Measurements from ENCODE around the gene DSCAML1.

The DSCAML1 gene

GRCh38 chr11:117426941-117427340 lies 370.1 kb downstream of the DSCAML1 start:
- in situ Hi-C loops (cut with MboI; ENCODE audit: low sequenced_read_pairs) = loop anchor here (25.0 kb wide), 1 partner anchor 635 kb away; no protein-coding TSS in a partner anchor

GRCh38 chr11:117426297-117426685 lies 370.7 kb downstream of the DSCAML1 start:
- in situ Hi-C loops (cut with MboI; ENCODE audit: low sequenced_read_pairs) = loop anchor here (25.0 kb wide), 1 partner anchor 636 kb away; no protein-coding TSS in a partner anchor

GRCh38 chr11:117425679-117426296 lies 371.2 kb downstream of the DSCAML1 start:
- in situ Hi-C loops (cut with MboI; ENCODE audit: low sequenced_read_pairs) = loop anchor here (25.0 kb wide), 1 partner anchor 637 kb away; no protein-coding TSS in a partner anchor

- in situ Hi-C loops (cut with MboI; ENCODE audit: low sequenced_read_pairs) = loop anchor here (25.0 kb wide), 1 partner anchor 638 kb away; no protein-coding TSS in a partner anchor
Measured at GRCh38 chr11:117424781-117425180, 372.2 kb downstream of the DSCAML1 start.

- in situ Hi-C loops (cut with MboI; ENCODE audit: low sequenced_read_pairs) = no loop called here
Measured at GRCh38 chr11:117423046-117423575, 373.9 kb downstream of the DSCAML1 start.

- in situ Hi-C loops (cut with MboI; ENCODE audit: low sequenced_read_pairs) = no loop called here
Measured at GRCh38 chr11:117421476-117421875, 375.5 kb downstream of the DSCAML1 start.

- in situ Hi-C loops (cut with MboI; ENCODE audit: low sequenced_read_pairs) = no loop called here
Measured at GRCh38 chr11:117421041-117421440, 376.0 kb downstream of the DSCAML1 start.

- in situ Hi-C loops (cut with MboI; ENCODE audit: low sequenced_read_pairs) = no loop called here
Measured at GRCh38 chr11:117420598-117420997, 376.4 kb downstream of the DSCAML1 start.

- in situ Hi-C loops (cut with MboI; ENCODE audit: low sequenced_read_pairs) = no loop called here
Measured at GRCh38 chr11:117420143-117420485, 376.9 kb downstream of the DSCAML1 start.

- in situ Hi-C loops (cut with MboI; ENCODE audit: low sequenced_read_pairs) = no loop called here
Measured at GRCh38 chr11:117419482-117420142, 377.4 kb downstream of the DSCAML1 start.

GRCh38 chr11:117418737-117419481 lies 378.1 kb downstream of the DSCAML1 start:
- in situ Hi-C loops (cut with MboI; ENCODE audit: low sequenced_read_pairs) = no loop called here

GRCh38 chr11:117417856-117418255 lies 379.2 kb downstream of the DSCAML1 start:
- in situ Hi-C loops (cut with MboI; ENCODE audit: low sequenced_read_pairs) = no loop called here

- in situ Hi-C loops (cut with MboI; ENCODE audit: low sequenced_read_pairs) = no loop called here
Measured at GRCh38 chr11:117417342-117417741, 379.7 kb downstream of the DSCAML1 start.

GRCh38 chr11:117415358-117415896 lies 381.6 kb downstream of the DSCAML1 start:
- in situ Hi-C loops (cut with MboI; ENCODE audit: low sequenced_read_pairs) = no loop called here

GRCh38 chr11:117414724-117415123 lies 382.3 kb downstream of the DSCAML1 start:
- in situ Hi-C loops (cut with MboI; ENCODE audit: low sequenced_read_pairs) = no loop called here

GRCh38 chr11:117413616-117414015 lies 383.4 kb downstream of the DSCAML1 start:
- in situ Hi-C loops (cut with MboI; ENCODE audit: low sequenced_read_pairs) = no loop called here

GRCh38 chr11:117412653-117413275 lies 384.3 kb downstream of the DSCAML1 start:
- in situ Hi-C loops (cut with MboI; ENCODE audit: low sequenced_read_pairs) = no loop called here

GRCh38 chr11:117412176-117412575 lies 384.8 kb downstream of the DSCAML1 start:
- in situ Hi-C loops (cut with MboI; ENCODE audit: low sequenced_read_pairs) = no loop called here

- in situ Hi-C loops (cut with MboI; ENCODE audit: low sequenced_read_pairs) = no loop called here
Measured at GRCh38 chr11:117411736-117412135, 385.3 kb downstream of the DSCAML1 start.

- in situ Hi-C loops (cut with MboI; ENCODE audit: low sequenced_read_pairs) = no loop called here
Measured at GRCh38 chr11:117410861-117411710, 385.9 kb downstream of the DSCAML1 start.
